NCI-H345 (cell line): ENCODE results near the gene SYNPR.

Experiments used
- DNase-seq: peaks from one replicate; lab custom pipeline; 2025; lab: John Stamatoyannopoulos, UW

SYNPR gene

GRCh38 chr3:63473641-63474166, 195.6 kb downstream of the SYNPR start:
- no peak for DNase-seq

DNA sequence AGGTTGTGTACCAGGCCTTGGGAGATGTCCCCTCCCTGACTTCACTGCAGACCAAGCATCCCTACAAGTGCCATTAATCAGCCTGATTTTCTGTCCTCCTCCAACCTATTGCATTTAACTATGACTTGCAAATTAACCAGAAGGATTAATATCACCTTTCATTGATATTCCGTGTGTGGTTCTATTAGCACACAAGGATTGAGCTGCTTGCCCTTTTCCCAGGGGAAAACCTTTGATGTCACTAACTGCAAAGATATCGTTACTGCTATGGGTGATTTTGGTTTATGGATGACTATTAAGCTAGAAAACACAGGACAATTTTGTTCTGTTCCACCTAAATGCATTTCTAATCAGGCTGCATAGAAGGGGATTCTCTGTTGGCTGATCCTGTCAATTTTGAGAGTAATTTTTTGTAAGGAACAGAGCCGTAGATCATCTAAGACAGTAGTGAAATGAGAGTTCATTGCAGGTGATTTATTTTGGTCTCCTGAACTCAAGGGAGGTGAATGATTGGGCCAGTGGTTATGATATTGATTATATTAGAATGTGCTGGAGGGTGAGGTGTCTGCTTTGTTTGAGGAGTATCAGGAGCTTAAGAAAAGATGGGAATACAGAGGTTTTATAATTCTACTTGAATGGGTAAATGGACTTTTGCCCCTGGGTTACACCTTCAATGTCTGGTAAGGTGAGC, 196.9 kb downstream of the SYNPR start:
- DNase-seq, result no peak

DNA sequence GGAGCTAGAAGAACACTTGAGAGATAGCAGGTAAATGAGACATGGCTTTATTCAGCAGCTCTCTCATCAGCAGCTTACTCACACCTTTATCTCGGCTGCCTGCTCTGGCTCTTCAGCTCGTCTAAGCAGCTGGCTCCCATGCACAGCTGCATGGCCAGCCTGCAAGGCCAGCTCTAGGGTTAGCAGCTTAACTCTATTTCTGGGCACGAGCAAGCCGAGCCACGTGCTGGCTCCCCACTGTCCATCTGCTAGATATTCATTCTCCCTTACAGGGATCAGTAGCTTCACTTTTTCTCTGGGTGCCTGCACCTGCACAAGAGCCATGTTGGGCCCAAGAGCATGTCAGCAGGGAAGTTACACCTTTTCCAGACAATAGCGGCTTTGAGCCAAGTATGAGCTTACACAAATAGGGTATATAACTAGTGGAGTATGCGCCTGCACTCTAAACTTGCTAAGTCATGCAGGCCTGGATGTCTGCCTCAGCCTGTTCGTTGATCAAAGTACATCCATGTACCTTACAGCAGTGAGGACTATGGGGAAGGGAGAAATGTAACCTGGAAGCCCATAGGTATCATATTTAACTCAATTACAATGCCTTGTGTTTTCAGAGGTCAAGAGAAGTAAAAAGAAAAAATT, 199.5 kb downstream of the SYNPR start:
- no peak for DNase-seq

DNA sequence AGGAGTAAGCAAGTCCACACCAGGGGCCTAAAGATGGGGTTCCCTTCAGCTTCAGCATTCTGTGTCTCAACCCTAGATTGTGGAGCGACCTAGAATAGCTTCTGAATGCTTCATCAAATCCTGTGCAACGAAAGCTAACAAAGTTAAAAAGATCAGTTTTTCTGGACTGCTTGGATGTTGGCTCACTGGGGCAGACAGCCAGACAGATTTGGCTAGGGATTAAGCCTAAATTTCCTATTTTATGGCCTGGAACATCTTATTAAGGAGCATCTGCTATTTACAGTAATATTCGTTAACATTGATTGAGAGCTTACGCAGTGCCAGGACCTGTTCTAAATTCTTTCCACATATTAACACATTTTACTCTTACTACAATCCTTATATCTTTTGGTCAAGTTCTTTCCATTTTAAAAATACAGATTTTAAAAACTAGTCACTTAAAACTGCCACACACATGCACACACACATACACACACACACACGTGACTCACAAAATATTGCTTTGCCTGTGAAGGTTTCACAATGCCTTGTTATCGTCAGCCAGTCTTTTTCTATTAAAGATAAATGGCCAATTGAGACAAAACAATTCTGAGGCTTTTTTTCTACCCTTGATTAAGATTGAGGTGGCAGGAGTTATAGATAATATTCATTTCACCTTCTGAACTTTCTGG, 201.0 kb downstream of the SYNPR start:
- no peak for DNase-seq

- no peak for DNase-seq
Measured at GRCh38 chr3:63479661-63480035, 201.5 kb downstream of the SYNPR start.

GRCh38 chr3:63481627-63482026, 203.5 kb downstream of the SYNPR start:
- DNase-seq, result no peak

DNA sequence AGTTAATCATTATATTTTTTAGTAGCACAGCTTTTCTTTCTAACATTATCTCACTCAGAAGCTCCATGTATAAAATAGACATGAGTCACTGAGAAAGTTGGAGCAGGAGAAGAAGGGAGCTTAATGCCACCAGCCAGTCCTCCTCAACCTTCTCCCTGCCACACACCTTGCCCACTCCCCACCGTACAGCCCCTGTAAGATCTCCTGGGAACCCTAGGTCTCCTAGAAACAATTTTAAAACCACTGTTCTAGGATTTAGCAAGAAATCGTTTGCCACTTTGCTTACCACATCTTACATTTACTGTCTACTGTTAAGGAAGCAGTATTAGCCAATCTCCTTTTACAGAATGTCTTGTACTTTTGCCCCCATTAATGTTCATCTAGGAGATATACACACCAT, 204.2 kb downstream of the SYNPR start:
- DNase-seq, result no peak

DNA sequence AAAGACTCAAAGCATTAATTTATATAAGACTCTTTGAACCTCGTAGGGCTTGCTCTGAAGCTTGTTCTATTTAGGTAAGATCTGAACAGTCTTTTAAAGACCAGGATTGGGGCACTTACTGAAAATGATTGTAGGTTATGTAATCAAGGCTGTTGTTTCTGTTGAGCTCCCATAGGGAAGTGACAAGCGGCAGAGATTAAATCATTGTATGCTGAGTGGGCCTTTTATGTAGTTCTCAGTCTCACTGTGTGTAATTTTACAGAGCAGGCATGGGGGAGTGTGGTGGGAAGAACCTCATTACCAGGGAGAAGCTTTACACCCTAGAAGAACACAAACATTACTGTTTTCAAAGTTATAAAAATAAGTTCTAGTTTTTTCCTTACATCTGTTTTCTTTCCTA, 214.4 kb downstream of the SYNPR start:
- DNase-seq, result no peak

DNA sequence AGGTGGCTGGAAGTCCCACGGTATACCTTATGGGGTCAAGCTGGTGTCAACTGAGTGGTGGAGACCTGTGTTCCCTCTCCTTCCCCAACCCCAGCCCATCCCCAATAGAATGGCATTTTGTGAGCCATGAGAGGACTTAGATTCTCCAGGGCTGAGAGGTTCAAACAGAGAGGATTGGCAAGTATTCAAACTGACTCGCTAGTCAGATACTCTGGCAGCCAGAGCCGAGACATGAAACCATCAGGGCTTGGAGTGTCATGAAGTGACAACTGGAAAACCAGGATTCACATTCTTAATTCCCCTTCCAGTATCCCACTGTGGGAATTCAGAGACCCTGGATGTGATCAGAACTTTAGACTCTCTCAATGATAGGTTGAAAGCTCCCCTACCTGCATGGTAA, 215.0 kb downstream of the SYNPR start:
- DNase-seq, result no peak

DNA sequence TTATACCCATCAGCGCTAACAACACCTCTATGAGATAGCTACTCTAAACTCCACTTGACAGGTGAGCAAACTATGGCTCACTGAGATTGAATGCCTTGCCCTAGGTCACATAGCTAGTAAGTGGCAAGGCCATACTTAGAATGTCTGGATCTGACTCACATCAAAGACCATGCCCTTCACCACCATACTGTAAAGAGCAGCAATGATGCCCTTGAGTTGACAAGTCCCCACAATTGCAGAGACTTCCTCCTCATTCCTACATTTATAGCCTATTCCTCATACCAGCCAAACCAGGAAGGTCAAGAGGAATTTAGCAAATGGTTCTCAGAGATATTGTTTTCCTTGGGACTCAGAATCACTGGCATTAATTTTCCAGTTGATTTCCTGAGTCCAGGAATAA, 216.5 kb downstream of the SYNPR start:
- no peak for DNase-seq

- DNase-seq, result no peak
Measured at GRCh38 chr3:63497641-63498040, 219.5 kb downstream of the SYNPR start.

DNA sequence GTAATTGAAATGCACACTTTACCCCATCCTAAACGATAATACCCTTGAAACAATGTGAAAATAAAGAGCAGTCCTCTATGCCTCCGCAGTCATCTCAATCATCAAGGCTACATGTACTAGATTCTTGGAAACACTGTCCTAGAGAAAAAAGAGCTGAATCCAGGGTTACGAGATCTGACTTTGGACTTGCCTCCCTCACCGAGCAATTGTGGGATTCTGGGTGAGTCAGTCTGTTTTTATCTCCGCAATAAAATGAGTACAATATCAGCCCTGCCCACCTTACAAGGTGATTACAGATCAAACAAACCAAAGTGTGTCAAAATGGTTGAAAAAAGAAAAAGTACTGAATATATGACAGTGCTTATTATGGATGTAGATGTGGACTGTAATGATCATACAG, 222.1 kb downstream of the SYNPR start:
- DNase-seq, result no peak

GRCh38 chr3:63508305-63508704, 230.2 kb downstream of the SYNPR start:
- DNase-seq, result no peak

DNA sequence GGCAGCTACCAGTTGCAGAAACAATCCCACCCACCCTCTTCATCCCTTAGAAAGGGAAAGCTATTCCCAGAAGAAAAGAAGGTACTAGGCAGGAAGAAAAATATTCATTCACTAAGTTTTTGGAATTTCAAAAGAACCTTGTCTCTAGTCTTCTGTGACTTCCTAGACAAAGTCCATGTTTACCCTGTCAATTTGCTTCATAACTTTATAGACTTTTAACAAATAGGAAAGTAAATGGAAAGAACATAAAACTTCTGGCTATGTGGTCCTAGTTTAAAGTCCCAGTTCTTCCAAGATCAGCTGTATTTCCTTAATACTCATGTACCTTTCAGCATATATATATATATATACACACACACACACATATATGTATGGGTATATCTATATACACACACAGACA, 230.7 kb downstream of the SYNPR start:
- no peak for DNase-seq

GRCh38 chr3:63513791-63514190, 235.7 kb downstream of the SYNPR start:
- DNase-seq, result no peak

GRCh38 chr3:63514678-63515077, 236.6 kb downstream of the SYNPR start:
- DNase-seq, result no peak

DNA sequence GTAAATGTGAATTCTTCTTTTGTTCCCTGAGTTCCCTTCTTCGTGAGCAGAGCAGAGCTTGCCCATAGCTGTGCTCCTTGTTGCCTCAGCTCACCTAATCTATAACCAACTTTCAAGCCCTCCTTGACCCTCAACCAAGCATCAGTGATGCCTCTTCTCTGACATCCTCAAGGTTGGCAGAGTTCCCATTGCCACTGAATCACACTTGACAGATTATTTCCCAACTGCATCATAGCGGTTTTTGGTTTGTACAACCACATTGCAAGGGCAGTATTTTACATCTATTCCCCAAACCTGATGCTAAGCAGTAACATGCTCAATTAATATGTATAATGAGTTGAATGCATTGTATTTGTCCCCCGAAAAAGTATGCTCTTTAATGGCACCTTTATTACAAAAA, 241.3 kb downstream of the SYNPR start:
- no peak for DNase-seq

DNA sequence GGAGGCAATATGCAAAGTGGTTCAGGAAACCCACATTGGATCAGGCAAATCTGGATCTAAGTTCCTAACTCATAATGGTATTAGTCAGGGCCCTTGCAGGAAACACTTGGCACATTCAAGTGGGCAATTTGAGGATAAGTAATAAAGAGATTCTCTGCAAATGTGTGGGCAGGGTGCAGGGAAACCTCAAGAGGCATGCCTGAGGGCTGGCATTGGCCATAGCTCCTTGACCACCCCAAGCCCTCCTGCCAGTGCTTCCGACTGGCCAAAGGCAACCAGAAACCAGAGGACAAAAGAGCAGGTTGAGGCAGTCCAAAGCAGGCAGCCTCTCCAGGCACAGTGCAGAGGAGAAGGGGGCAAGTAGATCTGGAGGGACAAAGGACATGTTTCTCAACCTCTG, 243.5 kb downstream of the SYNPR start:
- DNase-seq, result no peak

- DNase-seq, result no peak
Measured at GRCh38 chr3:63523100-63523499, 245.0 kb downstream of the SYNPR start.

GRCh38 chr3:63528325-63529000, 250.4 kb downstream of the SYNPR start:
- no peak for DNase-seq

- DNase-seq, result no peak
Measured at GRCh38 chr3:63532521-63532920, 254.4 kb downstream of the SYNPR start.

GRCh38 chr3:63538919-63539318, 260.8 kb downstream of the SYNPR start:
- DNase-seq, result no peak

DNA sequence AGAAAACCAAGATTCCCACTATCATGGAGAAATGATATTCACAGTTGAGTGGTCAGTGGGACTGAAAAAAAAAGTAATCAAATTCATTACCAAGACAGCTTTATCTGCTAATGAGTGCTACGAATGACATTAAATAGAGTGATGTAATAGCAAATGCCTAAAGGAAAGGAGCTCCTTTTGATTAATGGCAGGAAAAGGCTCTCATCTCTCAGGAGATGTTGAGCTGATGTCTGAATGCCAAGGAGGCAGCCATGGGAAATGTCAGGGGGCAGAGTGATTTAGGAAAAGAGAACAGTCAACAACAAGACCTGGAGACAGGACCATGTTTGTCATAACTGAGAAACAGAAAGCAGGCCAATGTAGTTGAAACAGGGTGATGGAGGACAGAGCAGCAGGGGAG, 277.7 kb downstream of the SYNPR start:
- DNase-seq, result no peak
